ENCODE measurements around the gene HADHB.
"Not testable (repeated sequence)": the region's sequence is repeated elsewhere in the genome, so short reads cannot be mapped to it uniquely, and the experiment has no call there.

The HADHB gene

GRCh38 chr2:26324903-26325302 is 80.2 kb downstream of the HADHB start:
- TF ChIP-seq, protein P1, sequence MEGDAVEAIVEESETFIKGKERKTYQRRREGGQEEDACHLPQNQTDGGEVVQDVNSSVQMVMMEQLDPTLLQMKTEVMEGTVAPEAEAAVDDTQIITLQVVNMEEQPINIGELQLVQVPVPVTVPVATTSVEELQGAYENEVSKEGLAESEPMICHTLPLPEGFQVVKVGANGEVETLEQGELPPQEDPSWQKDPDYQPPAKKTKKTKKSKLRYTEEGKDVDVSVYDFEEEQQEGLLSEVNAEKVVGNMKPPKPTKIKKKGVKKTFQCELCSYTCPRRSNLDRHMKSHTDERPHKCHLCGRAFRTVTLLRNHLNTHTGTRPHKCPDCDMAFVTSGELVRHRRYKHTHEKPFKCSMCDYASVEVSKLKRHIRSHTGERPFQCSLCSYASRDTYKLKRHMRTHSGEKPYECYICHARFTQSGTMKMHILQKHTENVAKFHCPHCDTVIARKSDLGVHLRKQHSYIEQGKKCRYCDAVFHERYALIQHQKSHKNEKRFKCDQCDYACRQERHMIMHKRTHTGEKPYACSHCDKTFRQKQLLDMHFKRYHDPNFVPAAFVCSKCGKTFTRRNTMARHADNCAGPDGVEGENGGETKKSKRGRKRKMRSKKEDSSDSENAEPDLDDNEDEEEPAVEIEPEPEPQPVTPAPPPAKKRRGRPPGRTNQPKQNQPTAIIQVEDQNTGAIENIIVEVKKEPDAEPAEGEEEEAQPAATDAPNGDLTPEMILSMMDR (IDR thresholded peaks at IDR 0.05): no peak
- H3K9me3 Mint-ChIP-seq: no peaks in the 10 kb centered on the region
- H3K36me3 Mint-ChIP-seq (ENCODE audit: low read depth): no peaks in the 10 kb centered on the region
- H3K4me1 Mint-ChIP-seq: peaks cover 5% of the 10 kb centered on the region
- no peak overlapping the region for H3K27ac Mint-ChIP-seq
- peaks cover 14% of the 10 kb centered on the region for H3K27me3 Mint-ChIP-seq (ENCODE audit: low read depth, poor library complexity)
- no peak overlapping the region for H3K4me3 Mint-ChIP-seq
- DNase-seq: no peak

DNA sequence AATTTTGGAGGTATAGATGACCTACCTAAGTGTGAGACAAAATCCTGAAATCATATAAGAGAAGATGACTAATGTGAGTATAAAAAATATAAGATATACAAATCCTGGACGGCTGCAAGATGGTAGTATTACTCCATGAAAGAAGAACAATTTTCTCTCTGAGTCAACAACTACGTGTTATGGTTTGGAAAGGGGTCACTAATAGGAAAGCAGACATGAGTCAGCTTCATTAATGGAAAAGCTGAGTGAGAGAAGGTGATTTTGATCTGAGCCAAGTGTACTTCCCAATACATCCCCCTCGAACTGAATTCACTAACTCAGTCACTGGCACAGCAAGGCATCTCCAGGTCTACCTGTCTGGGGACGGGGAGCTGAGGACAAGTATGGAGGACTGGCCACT is 81.1 kb downstream of the HADHB start:
- H3K27ac Mint-ChIP-seq: no peak overlapping the region
- H3K36me3 Mint-ChIP-seq (ENCODE audit: low read depth): no peaks in the 10 kb centered on the region
- DNase-seq: no peak
- no peaks in the 10 kb centered on the region for H3K9me3 Mint-ChIP-seq
- peaks cover 12% of the 10 kb centered on the region for H3K27me3 Mint-ChIP-seq (ENCODE audit: low read depth, poor library complexity)
- peaks cover 14% of the 10 kb centered on the region for H3K4me1 Mint-ChIP-seq
- no peak overlapping the region for H3K4me3 Mint-ChIP-seq
- TF ChIP-seq, protein P1 (IDR thresholded peaks at IDR 0.05): no peak

GRCh38 chr2:26326514-26326913 is 81.8 kb downstream of the HADHB start:
- Mint-ChIP-seq H3K27ac (no peak overlapping the region), H3K4me1 (peaks cover 17% of the 10 kb centered on the region), H3K9me3 (no peaks in the 10 kb centered on the region), H3K36me3 (ENCODE audit: low read depth) (no peaks in the 10 kb centered on the region), H3K4me3 (no peak overlapping the region), H3K27me3 (ENCODE audit: low read depth, poor library complexity) (peaks cover 9% of the 10 kb centered on the region)
- no peak for DNase-seq
- TF ChIP-seq, protein P1 (IDR thresholded peaks at IDR 0.05): no peak

DNA sequence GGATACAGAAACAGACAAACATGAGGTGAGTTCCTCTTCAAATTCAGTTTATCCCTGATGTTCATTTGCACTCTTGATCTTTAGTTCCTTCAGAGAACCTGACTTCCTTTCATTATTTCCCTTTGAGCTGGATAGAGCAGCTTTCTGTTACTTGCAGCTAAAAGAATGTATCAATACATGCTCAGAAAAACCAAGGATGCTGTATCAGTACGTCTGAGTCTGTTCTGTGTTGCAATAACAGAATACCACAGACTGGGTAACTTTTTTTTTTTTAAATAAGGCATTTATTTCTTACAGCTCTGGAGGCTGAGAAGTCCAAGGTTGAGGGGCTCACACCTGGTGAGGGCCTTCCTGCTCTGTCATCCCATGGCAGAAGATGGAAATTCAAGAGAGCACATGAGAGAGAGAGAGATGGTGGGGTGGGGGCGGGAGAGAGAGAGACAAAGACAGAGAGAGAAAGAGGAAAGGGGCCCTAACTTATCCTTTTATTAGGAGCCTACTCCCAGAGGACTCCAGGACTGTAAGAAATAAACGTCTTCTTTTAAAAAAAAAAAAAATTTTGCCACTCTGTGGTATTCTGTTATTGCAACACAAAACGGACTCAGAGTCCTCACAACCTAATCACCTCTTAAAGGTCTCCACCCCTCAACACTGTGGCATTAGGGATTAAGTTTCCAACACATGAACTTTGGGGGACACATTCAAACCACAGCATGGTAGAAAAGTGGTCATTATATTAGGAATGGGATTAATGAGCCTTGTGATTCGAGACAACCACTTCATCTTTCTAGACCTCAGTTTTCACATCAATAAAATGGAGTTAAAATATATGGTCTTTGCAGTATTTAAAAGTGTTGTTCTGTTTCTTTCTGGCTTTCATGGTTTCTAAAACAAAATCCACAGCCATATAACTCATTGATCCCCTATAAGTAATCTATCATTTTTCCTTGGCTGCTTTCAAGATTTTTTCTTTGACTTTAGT is 82.8 kb downstream of the HADHB start:
- TF ChIP-seq, protein P1 (IDR thresholded peaks at IDR 0.05): no peak
- peaks cover 17% of the 10 kb centered on the region for H3K4me1 Mint-ChIP-seq
- H3K36me3 Mint-ChIP-seq (ENCODE audit: low read depth): no peaks in the 10 kb centered on the region
- H3K9me3 Mint-ChIP-seq: no peaks in the 10 kb centered on the region
- H3K4me3 Mint-ChIP-seq: no peak overlapping the region
- H3K27ac Mint-ChIP-seq: no peak overlapping the region
- DNase-seq: no peak
- peaks cover 9% of the 10 kb centered on the region for H3K27me3 Mint-ChIP-seq (ENCODE audit: low read depth, poor library complexity)

GRCh38 chr2:26329083-26329482 is 84.3 kb downstream of the HADHB start:
- H3K4me1 Mint-ChIP-seq: peaks cover 22% of the 10 kb centered on the region
- not testable (repeated sequence) for H3K27me3 Mint-ChIP-seq (ENCODE audit: low read depth, poor library complexity); H3K9me3 Mint-ChIP-seq; H3K27ac Mint-ChIP-seq; DNase-seq; H3K36me3 Mint-ChIP-seq (ENCODE audit: low read depth); H3K4me3 Mint-ChIP-seq

GRCh38 chr2:26330114-26330549 is 85.4 kb downstream of the HADHB start:
- H3K9me3 Mint-ChIP-seq: no peaks in the 10 kb centered on the region
- TF ChIP-seq, protein P1 (IDR thresholded peaks at IDR 0.05): peak; percentile 84
- peaks cover 9% of the 10 kb centered on the region for H3K27me3 Mint-ChIP-seq (ENCODE audit: low read depth, poor library complexity)
- H3K36me3 Mint-ChIP-seq (ENCODE audit: low read depth): no peaks in the 10 kb centered on the region
- peak; percentile 86 for DNase-seq
- no peak overlapping the region for H3K4me3 Mint-ChIP-seq
- H3K4me1 Mint-ChIP-seq: peaks cover 26% of the 10 kb centered on the region
- peak overlapping the region; percentile 88 for H3K27ac Mint-ChIP-seq
